Right lobe of liver (tissue), 6 donors: ENCODE results near the gene FHIT. TPM values are rescaled to one million over a fixed set of nuclear protein-coding genes. Genes with fewer than 3 reads are reported as not detected.
A peak's percentile ranks its signal among the peaks of the same experiment; 100 is the strongest.

ENCODE experiments used
- ATAC-seq, 4 donors: fragments of 200-7000 bp; cut with Tn5 transposase; one replicate each; pipeline ENCODE4 v1.9.1; 2020; ENCODE audit warnings: mild to moderate bottlenecking in 4 of 4, moderate library complexity in 4 of 4
- DNase-seq, 3 donors: peaks; one replicate each; pipeline ENCODE4 v3.0.0-alpha.2; 2020
- H3K27ac ChIP-seq, 3 donors: fragments of 200-600 bp; one replicate each; pipeline ENCODE4 v1.8.0; 2022
- H3K27me3 ChIP-seq, 2 donors: fragments of 200-600 bp; one replicate each; pipeline ENCODE4 v1.8.0; 2022
- H3K36me3 ChIP-seq, 4 donors: fragments of 200-600 bp; sonication (generic) in 1 of 4; one replicate each; pipeline versions ENCODE4 v1.5.1 to v1.8.0; 2017 to 2022; ENCODE audit warnings: control low read depth in 1 of 4
- H3K4me1 ChIP-seq, 4 donors: fragments of 200-600 bp; sonication (generic) in 1 of 4; one replicate each; pipeline versions ENCODE4 v1.5.1 to v1.8.0; 2017 to 2022; ENCODE audit warnings: control low read depth in 1 of 4
- H3K4me3 ChIP-seq, 3 donors: fragments of 200-600 bp; one replicate each; pipeline ENCODE4 v1.8.0; 2022
- H3K9me3 ChIP-seq, 4 donors: fragments of 200-600 bp; sonication (generic) in 1 of 4; one replicate each; pipeline versions ENCODE4 v1.5.1 to v1.8.0; 2017 to 2022; ENCODE audit warnings: control low read depth in 1 of 4
- POLR2A ChIP-seq: fragments of 450-650 bp; IDR thresholded peaks from one replicate; pipeline ENCODE4 v1.6.1; 2017; ENCODE audit warnings: antibody characterized with exemption, mild to moderate bottlenecking
- WGBS: methylation state at CpG from one replicate; pipeline ENCODE4 v1.1.6; 2018; ENCODE audit warnings: low coverage, low lambda C conversion rate; ENCODE audit not compliant: insufficient coverage; ENCODE audit errors: missing lambda C conversion rate; 5-methylcytosine and 5-hydroxymethylcytosine counted together
- intact Hi-C, 2 donors: fragments of 100-400 bp; cut with DNase I; formaldehyde crosslinking; loops; one replicate each; pipeline versions ENCODE4 v1.11.2 to v1.14.1; 2022
- total RNA-seq, 6 experiments: library from RNA; depleted of rRNA in 2 of 6; stranded (reverse); fragments of >200 nt in 2 of 6; fragmentation: NEBNext Ultra II Directional in 3 of 6; extraction: Animal tissue kit (Norgen Biotek cat#: 25700) in 3 of 6; gene quantifications; one replicate each; pipeline versions ENCODE4 v1.1.0 to v1.2.4, GENCODE V29; 2016 to 2023
- TF ChIP-seq, protein P1 (sequence below), 4 donors: fragments of 200-600 bp in 3 of 4; fragments of 450-650 bp in 1 of 4; IDR thresholded peaks; one replicate each; pipeline versions ENCODE4 v1.5.1 to v1.8.0; 2016 to 2022; ENCODE audit warnings: antibody characterized with exemption in 4 of 4, mild to moderate bottlenecking in 2 of 4
- donor health status: DM: no; HTN: yes; CAD: no.
- donor health status: DM: no; HTN: no; CAD: no.
- donor health status: DM: no; HTN: no; CAD: no.
- donor health status: DM: no; HTN: yes; CAD: no.
- donor health status: DM: no; HTN: yes; CAD: no.

FHIT gene
- total RNA-seq, 6 experiments from 2014 or later: 6.6 to 11.2 (median 8.0) TPM

DNA sequence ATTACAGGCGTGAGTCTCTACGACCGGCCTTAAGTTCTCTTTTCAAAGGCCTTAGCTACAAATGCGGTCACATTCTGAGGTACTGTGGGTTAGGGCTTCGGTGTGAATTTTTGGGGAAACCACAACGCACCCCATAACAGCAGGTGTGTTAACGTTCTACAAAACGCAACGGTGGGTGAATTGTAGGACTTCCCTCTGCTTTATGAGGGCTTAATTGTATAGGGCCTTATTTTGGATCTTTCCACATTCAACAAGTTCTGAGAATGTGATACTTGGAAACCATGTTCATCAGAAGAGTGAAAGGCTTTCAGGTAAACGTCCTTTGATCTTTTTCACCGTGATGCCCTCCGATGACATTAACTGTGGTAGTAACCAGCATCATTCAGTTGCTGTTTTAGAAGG lies 1202.8 kb downstream of the FHIT start:
- intact Hi-C loops: no loop called here
- Histone ChIP-seq H3K27ac (no peak overlapping the region), H3K36me3 (no peaks in the 10 kb centered on the region)

DNA sequence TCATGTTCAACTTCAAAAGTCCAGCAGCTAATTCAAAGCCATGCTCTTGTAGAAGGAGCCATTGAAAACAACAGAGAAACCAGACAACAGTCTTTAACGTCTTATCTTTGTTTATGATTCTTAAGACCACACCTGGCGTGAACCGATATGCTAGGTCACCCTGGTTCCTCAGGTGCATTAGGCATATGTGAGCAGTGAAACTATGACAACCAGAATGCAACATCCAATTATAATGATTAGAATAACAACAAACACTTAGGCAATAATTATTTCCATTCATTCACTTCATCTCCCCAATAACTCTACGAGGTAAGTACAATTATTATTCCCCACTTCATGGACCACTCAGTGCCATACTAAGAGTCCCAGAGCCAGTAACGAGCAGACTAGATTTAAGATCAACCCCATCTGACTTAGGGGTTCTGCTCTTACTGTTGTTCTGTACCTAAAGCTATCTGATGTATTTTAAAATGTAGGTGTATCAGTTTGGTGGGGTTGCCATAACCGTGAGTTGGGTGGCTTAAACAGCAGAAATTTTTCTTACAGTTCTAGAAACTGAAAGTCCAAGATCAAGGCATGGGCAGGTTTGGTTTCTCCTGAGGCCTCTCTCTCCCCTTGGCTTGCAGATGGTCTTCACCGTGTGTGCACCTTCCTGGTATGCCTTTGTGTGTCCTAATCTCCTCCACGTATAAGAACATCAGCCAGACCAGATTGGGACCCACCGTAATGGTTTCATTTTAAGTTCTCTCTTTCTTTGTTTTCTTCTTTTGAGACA lies 1203.6 kb downstream of the FHIT start:
- no peak overlapping the region for H3K27ac ChIP-seq
- no peak for ATAC-seq
- H3K9me3 ChIP-seq: no peaks in the 10 kb centered on the region
- no peak for DNase-seq
- intact Hi-C loops: no loop called here
- peaks cover 0 to 5% (median 0%) of the 10 kb centered on the region in 4 donors for H3K4me1 ChIP-seq
- WGBS: 85% methylated on average over 5 of the region's 9 CpGs
- H3K4me3 ChIP-seq: no peak overlapping the region
- H3K27me3 ChIP-seq: no peaks in the 10 kb centered on the region
- no peaks in the 10 kb centered on the region for H3K36me3 ChIP-seq
- TF ChIP-seq POLR2A: no peak
- TF ChIP-seq, protein P1, sequence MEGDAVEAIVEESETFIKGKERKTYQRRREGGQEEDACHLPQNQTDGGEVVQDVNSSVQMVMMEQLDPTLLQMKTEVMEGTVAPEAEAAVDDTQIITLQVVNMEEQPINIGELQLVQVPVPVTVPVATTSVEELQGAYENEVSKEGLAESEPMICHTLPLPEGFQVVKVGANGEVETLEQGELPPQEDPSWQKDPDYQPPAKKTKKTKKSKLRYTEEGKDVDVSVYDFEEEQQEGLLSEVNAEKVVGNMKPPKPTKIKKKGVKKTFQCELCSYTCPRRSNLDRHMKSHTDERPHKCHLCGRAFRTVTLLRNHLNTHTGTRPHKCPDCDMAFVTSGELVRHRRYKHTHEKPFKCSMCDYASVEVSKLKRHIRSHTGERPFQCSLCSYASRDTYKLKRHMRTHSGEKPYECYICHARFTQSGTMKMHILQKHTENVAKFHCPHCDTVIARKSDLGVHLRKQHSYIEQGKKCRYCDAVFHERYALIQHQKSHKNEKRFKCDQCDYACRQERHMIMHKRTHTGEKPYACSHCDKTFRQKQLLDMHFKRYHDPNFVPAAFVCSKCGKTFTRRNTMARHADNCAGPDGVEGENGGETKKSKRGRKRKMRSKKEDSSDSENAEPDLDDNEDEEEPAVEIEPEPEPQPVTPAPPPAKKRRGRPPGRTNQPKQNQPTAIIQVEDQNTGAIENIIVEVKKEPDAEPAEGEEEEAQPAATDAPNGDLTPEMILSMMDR (IDR thresholded peaks at IDR 0.05): no peak

More for the DNA sequence above, 1202.8 kb downstream of the FHIT start:
- H3K4me3 ChIP-seq: no peak overlapping the region
- peaks cover 0 to 5% (median 0%) of the 10 kb centered on the region in 4 donors for H3K4me1 ChIP-seq
- H3K27me3 ChIP-seq: no peaks in the 10 kb centered on the region
- TF ChIP-seq, protein P1 (IDR thresholded peaks at IDR 0.05): no peak
- TF ChIP-seq POLR2A: no peak
- WGBS: 81% methylated on average over 8 of the region's 12 CpGs
- H3K9me3 ChIP-seq: no peaks in the 10 kb centered on the region
- ATAC-seq: no peak
- DNase-seq: no peak

DNA sequence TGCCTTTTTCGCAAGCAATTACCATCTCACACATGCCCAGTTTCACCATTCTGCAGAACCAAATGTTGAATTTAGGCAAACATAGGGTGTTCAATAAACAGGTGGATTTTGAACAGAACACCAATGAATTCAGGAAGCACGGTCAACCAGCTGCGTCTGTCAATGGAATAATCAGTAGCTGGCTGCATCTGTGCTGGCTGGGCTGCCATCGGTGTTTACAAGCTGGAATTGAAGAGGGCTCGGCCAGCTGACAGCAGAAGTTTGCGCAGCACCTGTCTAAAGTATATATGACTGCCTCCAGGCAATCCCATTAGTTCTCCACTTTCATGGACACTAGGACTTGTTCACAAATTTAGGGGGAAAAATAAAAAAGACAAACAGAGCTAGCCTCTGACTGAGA lies 1205.0 kb downstream of the FHIT start:
- Histone ChIP-seq H3K9me3 (no peaks in the 10 kb centered on the region), H3K36me3 (no peaks in the 10 kb centered on the region), H3K27me3 (no peaks in the 10 kb centered on the region), H3K4me3 (no peak overlapping the region), H3K4me1 (peaks cover 0 to 5% (median 0%) of the 10 kb centered on the region in 4 donors), H3K27ac (no peak overlapping the region)
- peak; percentile 66 to 91 (median 84) for ATAC-seq
- no peak for TF ChIP-seq POLR2A
- TF ChIP-seq, protein P1 (IDR thresholded peaks at IDR 0.05): no peak
- 31% methylated on average over 6 of the region's 6 CpGs for WGBS
- DNase-seq: peak; percentile 42 to 63 (median 50)
- intact Hi-C loops: no loop called here

DNA sequence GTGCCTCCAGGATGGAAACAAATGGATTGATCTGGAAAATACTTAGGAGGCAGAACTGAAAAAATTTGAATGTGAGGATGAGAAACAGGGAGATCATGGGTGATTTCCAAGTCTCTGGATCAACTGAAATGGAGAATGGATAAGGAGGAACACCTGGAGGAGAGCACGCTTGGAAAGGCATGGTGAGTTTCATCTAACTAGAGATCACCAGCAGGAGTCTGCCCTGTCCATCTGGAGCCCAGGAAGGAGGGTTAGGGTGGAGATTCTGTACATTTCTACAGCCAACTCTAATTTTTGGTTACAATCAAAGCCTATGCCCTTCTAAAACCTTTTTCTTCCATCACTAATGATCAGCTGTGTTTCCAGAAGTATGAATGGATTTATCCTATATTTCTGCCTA lies 1205.6 kb downstream of the FHIT start:
- no peak for TF ChIP-seq POLR2A
- TF ChIP-seq, protein P1 (IDR thresholded peaks at IDR 0.05): no peak
- DNase-seq (no peak), ATAC-seq (no peak)
- Histone ChIP-seq H3K36me3 (no peaks in the 10 kb centered on the region), H3K9me3 (no peaks in the 10 kb centered on the region), H3K27ac (no peak overlapping the region), H3K4me1 (peaks cover 0 to 5% (median 0%) of the 10 kb centered on the region in 4 donors), H3K4me3 (no peak overlapping the region), H3K27me3 (no peaks in the 10 kb centered on the region)
- intact Hi-C loops: no loop called here
- 90% methylated on average over 1 of the region's 1 CpG for WGBS
